H9 (cell line): ENCODE data around the gene INTS15. TPM values are rescaled to one million over a fixed set of nuclear protein-coding genes. Genes with fewer than 3 reads are reported as not detected.

ENCODE experiments used
- DNase-seq: peaks from one replicate; pipeline ENCODE4 v3.0.0-alpha.2; 2017
- H2AFZ ChIP-seq: one replicate; pipeline ENCODE4 v1.6.1; 2013; ENCODE audit warnings: mild to moderate bottlenecking, low read length, control low read depth, moderate library complexity
- H2AK5ac ChIP-seq: 2 replicates; pipeline ENCODE4 v1.6.1; 2013; ENCODE audit warnings: low read length, control low read depth, mixed read lengths; ENCODE audit not compliant: insufficient read length
- H2BK120ac ChIP-seq: one replicate; pipeline ENCODE4 v1.6.1; 2013; ENCODE audit warnings: low read depth, mild to moderate bottlenecking, low read length, control low read depth, inconsistent platforms; ENCODE audit not compliant: poor library complexity, severe bottlenecking
- H2BK12ac ChIP-seq: 2 replicates; pipeline ENCODE4 v1.6.1; 2013; ENCODE audit warnings: low read length, control low read depth, mixed read lengths, low read depth; ENCODE audit not compliant: insufficient read length
- H2BK15ac ChIP-seq: 2 replicates; pipeline ENCODE4 v1.6.1; 2013; ENCODE audit warnings: low read depth, low read length, control low read depth
- H2BK20ac ChIP-seq: one replicate; pipeline ENCODE4 v1.6.1; 2013; ENCODE audit warnings: low read depth, mild to moderate bottlenecking, low read length, control low read depth, inconsistent platforms; ENCODE audit not compliant: poor library complexity, severe bottlenecking
- H2BK5ac ChIP-seq: 2 replicates; pipeline ENCODE4 v1.6.1; 2013; ENCODE audit warnings: low read length, control low read depth, mixed read lengths; ENCODE audit not compliant: insufficient read length
- H3K14ac ChIP-seq: 2 replicates; pipeline ENCODE4 v1.6.1; 2013; ENCODE audit warnings: low read length, control low read depth; ENCODE audit not compliant: insufficient read depth
- H3K18ac ChIP-seq: 2 replicates; pipeline ENCODE4 v1.6.1; 2013; ENCODE audit warnings: low read depth, mild to moderate bottlenecking, mixed read lengths, low read length, control low read depth; ENCODE audit not compliant: insufficient read length
- H3K23ac ChIP-seq: 2 replicates; pipeline ENCODE4 v1.6.1; 2013; ENCODE audit warnings: low read length, control low read depth, mixed read lengths, low read depth; ENCODE audit not compliant: insufficient read length
- H3K23me2 ChIP-seq: 2 replicates; pipeline ENCODE4 v1.6.1; 2013; ENCODE audit warnings: low read depth, mild to moderate bottlenecking, mixed read lengths, low read length, control low read depth; ENCODE audit not compliant: insufficient read length, poor library complexity, severe bottlenecking
- H3K27ac ChIP-seq: 2 replicates; pipeline ENCODE4 v1.5.1; 2013; ENCODE audit warnings: low read length, control low read depth, mixed read lengths, low read depth; ENCODE audit not compliant: insufficient read length
- H3K27me3 ChIP-seq: 2 replicates; pipeline ENCODE4 v1.6.1; 2013; ENCODE audit warnings: low read length, control low read depth, inconsistent platforms; ENCODE audit not compliant: insufficient read depth
- H3K4ac ChIP-seq: 2 replicates; pipeline ENCODE4 v1.6.1; 2013; ENCODE audit warnings: low read depth, mild to moderate bottlenecking, control low read depth, inconsistent platforms, low read length, moderate library complexity
- H3K4me1 ChIP-seq: 2 replicates; pipeline ENCODE4 v1.6.1; 2013; ENCODE audit warnings: low read length, control low read depth, inconsistent platforms; ENCODE audit not compliant: insufficient read depth
- H3K4me2 ChIP-seq: 2 replicates; pipeline ENCODE4 v1.6.1; 2013; ENCODE audit warnings: low read length, control low read depth, mixed read lengths; ENCODE audit not compliant: insufficient read length, insufficient read depth
- H3K56ac ChIP-seq: 2 replicates; pipeline ENCODE4 v1.6.1; 2013; ENCODE audit warnings: low read depth, mild to moderate bottlenecking, mixed read lengths, low read length, control low read depth; ENCODE audit not compliant: insufficient read length
- H3K79me1 ChIP-seq: 2 replicates; pipeline ENCODE4 v1.6.1; 2013; ENCODE audit warnings: low read depth, mild to moderate bottlenecking, moderate library complexity, low read length, control low read depth, inconsistent platforms; ENCODE audit not compliant: insufficient read depth, poor library complexity, severe bottlenecking
- H3K79me2 ChIP-seq: 2 replicates; pipeline ENCODE4 v1.6.1; 2013; ENCODE audit warnings: low read length, control low read depth, inconsistent platforms; ENCODE audit not compliant: insufficient read depth
- H3K9ac ChIP-seq: 2 replicates; pipeline ENCODE4 v1.6.1; 2013; ENCODE audit warnings: low read length, control low read depth, mixed read lengths; ENCODE audit not compliant: insufficient read length; ENCODE audit errors: extremely low read depth
- H3K9me3 ChIP-seq: one replicate; pipeline ENCODE4 v1.6.1; 2013; ENCODE audit warnings: low read depth, low read length, inconsistent platforms; ENCODE audit not compliant: control insufficient read depth
- H3T11ph ChIP-seq: one replicate; pipeline ENCODE4 v1.6.1; 2013; ENCODE audit warnings: mild to moderate bottlenecking, low read length, control low read depth, inconsistent platforms
- H4K20me1 ChIP-seq: one replicate; pipeline ENCODE4 v1.6.1; 2013; ENCODE audit not compliant: control insufficient read depth, insufficient read length, insufficient read depth
- H4K5ac ChIP-seq: 2 replicates; pipeline ENCODE4 v1.6.1; 2013; ENCODE audit warnings: low read depth, mild to moderate bottlenecking, mixed read lengths, low read length, control low read depth; ENCODE audit not compliant: insufficient read length
- H4K8ac ChIP-seq: replicated peaks from 2 replicates; pipeline ENCODE4 v1.6.1; 2013; ENCODE audit warnings: low read length, control low read depth, mixed read lengths, low read depth; ENCODE audit not compliant: insufficient read length
- H4K91ac ChIP-seq: 2 replicates; pipeline ENCODE4 v1.6.1; 2013; ENCODE audit warnings: low read depth, mild to moderate bottlenecking, moderate library complexity, mixed read lengths, low read length, control low read depth; ENCODE audit not compliant: insufficient read length
- H3K27ac Mint-ChIP-seq, 3 experiments: 2 replicates in 2 of 3; 3 replicates in 1 of 3; pipeline ENCODE4 v1.8.0; 2020 to 2021; ENCODE audit warnings: mixed read lengths in 3 of 3, mild to moderate bottlenecking in 1 of 3, moderate library complexity in 1 of 3
- H3K27me3 Mint-ChIP-seq: 2 replicates; pipeline ENCODE4 v1.8.0; 2021; ENCODE audit warnings: low read depth, mild to moderate bottlenecking, moderate library complexity, mixed read lengths
- H3K36me3 Mint-ChIP-seq, 3 experiments: 2 replicates in 2 of 3; 3 replicates in 1 of 3; pipeline ENCODE4 v1.8.0; 2020 to 2021; ENCODE audit warnings: low read depth in 3 of 3, mixed read lengths in 3 of 3; ENCODE audit not compliant: insufficient read depth in 1 of 3
- H3K4me1 Mint-ChIP-seq, 2 experiments: 2 replicates each; pipeline ENCODE4 v1.8.0; 2020; ENCODE audit warnings: mixed read lengths in 2 of 2
- H3K4me3 Mint-ChIP-seq, 2 experiments: 2 replicates in 1 of 2; 3 replicates in 1 of 2; pipeline ENCODE4 v1.8.0; 2020 to 2021; ENCODE audit warnings: mild to moderate bottlenecking in 2 of 2, mixed read lengths in 2 of 2, moderate library complexity in 1 of 2
- H3K9me3 Mint-ChIP-seq, 2 experiments: 2 replicates in 1 of 2; 3 replicates in 1 of 2; pipeline ENCODE4 v1.8.0; 2020; ENCODE audit warnings: mild to moderate bottlenecking in 2 of 2, mixed read lengths in 2 of 2, moderate library complexity in 1 of 2
- CTCF ChIP-seq: fragments of 200-600 bp; sonication (generic); conservative IDR thresholded peaks from 3 replicates; pipeline ENCODE4 v1.8.0; 2021; ENCODE audit warnings: antibody characterized with exemption, mild to moderate bottlenecking
- WGBS: extraction: QIAGEN DNeasy Blood & Tissue Kit; methylation state at CpG from one replicate; pipeline ENCODE4 v1.1.7; 2013; ENCODE audit warnings: missing lambda C conversion rate, low lambda C conversion rate, mixed read lengths; ENCODE audit not compliant: insufficient read length; ENCODE audit errors: extremely low coverage; 5-methylcytosine and 5-hydroxymethylcytosine counted together
- total RNA-seq: library from RNA; stranded (reverse); gene quantifications from 2 replicates; pipeline ENCODE4 v1.2.1, GENCODE V29; 2021

INTS15 gene
- total RNA-seq, 1 experiment from 2014 or later = 42.9 TPM

DNA sequence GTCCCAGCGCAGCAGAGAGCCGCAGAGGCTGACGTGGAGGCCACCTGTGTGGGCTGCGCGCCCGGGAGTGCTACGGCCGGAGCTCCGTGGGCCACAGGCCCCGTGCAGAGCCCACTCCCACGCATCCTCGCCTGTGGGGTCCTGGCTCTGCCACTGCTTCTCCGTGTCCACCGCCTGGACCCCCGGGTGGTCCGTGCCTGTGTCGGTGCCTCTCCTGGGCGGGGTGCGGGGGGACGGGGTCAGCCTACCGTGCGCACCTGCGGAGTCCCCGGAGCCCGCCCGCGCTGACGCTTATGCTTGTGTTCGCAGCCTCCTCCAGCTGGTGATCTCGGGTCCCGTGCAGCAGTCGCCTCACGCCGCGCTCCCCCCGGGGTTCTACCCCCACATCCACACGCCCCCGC, 17.8 kb downstream of the INTS15 start:
- no CpG with 5 or more reads among the region's 38 CpGs for WGBS
- H3K27ac ChIP-seq = no peak overlapping the region
- H3K9ac ChIP-seq = no peak overlapping the region
- H3K14ac ChIP-seq = no peak overlapping the region
- H3K9me3 Mint-ChIP-seq = no peaks in the 10 kb centered on the region
- no peak overlapping the region for H2BK20ac ChIP-seq
- no peak overlapping the region for H2AK5ac ChIP-seq
- H3T11ph ChIP-seq = no peak overlapping the region
- no peaks in the 10 kb centered on the region for H4K20me1 ChIP-seq
- H3K18ac ChIP-seq = no peak overlapping the region
- no peak overlapping the region for H4K91ac ChIP-seq
- H2BK120ac ChIP-seq = no peak overlapping the region
- H3K27me3 ChIP-seq = no peaks in the 10 kb centered on the region
- no peak overlapping the region for H3K4me3 Mint-ChIP-seq
- H3K4me1 ChIP-seq = no peaks in the 10 kb centered on the region
- no peak overlapping the region for H3K4me2 ChIP-seq
- H3K9me3 ChIP-seq = no peaks in the 10 kb centered on the region
- no peak overlapping the region for H4K8ac ChIP-seq
- no peak overlapping the region for H2AFZ ChIP-seq
- no peaks in the 10 kb centered on the region for H3K4me1 Mint-ChIP-seq
- H2BK5ac ChIP-seq = no peak overlapping the region
- H4K5ac ChIP-seq = no peak overlapping the region
- no peaks in the 10 kb centered on the region for H3K23me2 ChIP-seq
- H3K4ac ChIP-seq = no peak overlapping the region
- H3K56ac ChIP-seq = no peak overlapping the region
- no peaks in the 10 kb centered on the region for H3K79me1 ChIP-seq
- peaks cover 6 to 45% (median 29%) of the 10 kb centered on the region in 3 experiments; a peak in 6 of 7 replicates for H3K36me3 Mint-ChIP-seq
- no peak for TF ChIP-seq CTCF
- H2BK15ac ChIP-seq = no peak overlapping the region
- H2BK12ac ChIP-seq = no peak overlapping the region
- no peak for DNase-seq
- no peak overlapping the region for H3K27ac Mint-ChIP-seq
- H3K23ac ChIP-seq = no peak overlapping the region
- H3K79me2 ChIP-seq = no peaks in the 10 kb centered on the region
- H3K27me3 Mint-ChIP-seq = no peaks in the 10 kb centered on the region
